MV-4-11 (cell line): ENCODE measurements around the gene KCNMB4.

Experiments
- DNase-seq: peaks from one replicate; lab custom pipeline; 2025; lab: John Stamatoyannopoulos, UW

The KCNMB4 gene

DNA sequence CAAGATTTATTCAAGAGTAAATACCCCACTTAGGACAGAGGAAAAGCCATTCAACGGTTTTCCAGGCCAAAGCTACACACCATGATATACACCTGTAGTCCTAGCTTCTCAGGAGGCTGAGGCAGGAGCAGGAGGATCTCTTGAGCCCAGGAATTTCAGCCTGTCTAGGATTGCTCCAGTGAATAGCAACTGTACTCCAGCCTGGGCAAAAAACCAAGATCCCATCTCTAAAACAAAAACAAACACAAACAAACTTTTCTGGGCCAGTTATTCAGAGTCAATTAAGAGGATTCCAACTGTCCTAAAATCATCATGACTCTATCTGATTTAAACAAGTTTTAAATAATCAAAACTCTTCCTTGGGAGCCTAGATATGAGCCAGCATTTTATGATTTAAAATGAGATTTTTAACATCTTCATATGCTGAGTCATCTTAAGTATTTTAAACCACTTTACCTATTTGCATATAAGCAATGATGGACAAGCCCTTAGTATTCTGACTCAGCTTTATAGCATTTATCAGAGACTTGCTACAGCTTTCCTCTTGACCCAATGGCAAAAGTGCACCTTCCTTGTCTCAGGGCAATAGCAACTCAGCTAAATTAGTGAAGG, 77.1 kb downstream of the KCNMB4 start:
- no peak for DNase-seq

DNA sequence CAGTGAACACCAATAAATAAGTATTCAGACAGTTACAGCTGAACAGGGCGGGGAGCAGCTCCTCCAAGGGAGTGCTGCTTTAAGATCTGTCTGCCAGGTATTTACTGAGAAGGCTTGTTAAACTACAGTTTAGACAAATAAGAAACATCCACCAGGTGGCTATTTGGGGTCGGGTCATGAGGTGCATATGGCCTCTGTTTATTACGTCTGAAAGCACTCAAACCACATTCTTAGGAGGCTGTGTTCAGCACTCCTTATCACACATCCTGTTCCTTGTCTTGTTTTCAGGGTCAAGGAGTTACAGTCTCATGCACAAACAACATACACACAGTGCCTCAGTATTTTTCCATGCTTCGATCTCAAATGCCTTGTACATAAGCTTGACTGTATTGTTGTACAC, 78.8 kb downstream of the KCNMB4 start:
- no peak for DNase-seq

DNA sequence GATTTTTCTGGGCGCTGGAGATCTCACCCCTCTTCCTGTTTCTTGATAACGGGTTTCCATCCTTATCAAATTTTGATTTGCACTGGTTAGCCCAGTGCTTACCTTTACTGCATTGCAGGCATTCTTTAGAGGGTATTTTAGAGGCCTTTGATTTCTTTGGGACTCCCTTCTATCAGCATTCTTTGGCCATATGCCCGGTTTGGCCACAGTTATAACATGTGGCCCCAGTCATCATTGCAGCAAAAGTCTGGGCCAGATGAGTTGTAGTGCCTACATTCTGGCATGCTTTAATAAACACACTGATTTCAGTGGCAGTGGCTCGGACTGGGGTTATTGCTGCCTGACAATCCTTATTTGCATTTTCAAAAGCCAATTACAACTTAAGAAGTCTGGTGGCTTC, 82.3 kb downstream of the KCNMB4 start:
- no peak for DNase-seq

DNA sequence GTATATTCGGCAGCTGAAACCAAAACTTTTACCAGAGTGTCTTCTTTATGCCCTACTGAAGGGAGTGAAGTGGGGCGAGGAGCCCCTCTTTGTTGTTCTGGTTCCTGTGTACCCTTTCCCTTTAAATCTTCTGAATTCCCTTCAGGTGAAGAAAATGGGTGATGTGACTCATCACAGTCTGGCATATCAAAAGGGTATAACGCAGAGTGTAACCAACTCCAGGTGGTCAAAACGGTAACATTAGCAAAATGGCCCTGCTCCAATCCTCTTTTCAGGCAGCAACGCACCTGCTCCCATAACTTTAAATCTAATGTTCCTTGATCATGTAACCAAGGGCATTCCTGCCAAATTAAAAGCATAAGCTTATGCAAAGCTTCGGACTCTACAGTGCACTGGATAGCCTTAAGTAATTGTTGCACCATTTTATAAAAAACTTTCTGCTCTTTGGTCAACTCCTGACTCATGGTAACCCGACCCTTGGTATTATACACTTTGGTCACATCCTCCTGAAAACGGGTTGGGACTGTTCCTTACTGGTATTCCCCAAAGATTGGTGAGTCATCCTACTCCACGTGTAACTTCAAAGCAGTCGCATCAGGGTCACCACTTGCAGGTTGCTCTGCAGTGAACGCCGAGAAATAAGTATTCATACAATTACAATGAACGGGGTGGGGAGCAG, 83.1 kb downstream of the KCNMB4 start:
- no peak for DNase-seq

DNA sequence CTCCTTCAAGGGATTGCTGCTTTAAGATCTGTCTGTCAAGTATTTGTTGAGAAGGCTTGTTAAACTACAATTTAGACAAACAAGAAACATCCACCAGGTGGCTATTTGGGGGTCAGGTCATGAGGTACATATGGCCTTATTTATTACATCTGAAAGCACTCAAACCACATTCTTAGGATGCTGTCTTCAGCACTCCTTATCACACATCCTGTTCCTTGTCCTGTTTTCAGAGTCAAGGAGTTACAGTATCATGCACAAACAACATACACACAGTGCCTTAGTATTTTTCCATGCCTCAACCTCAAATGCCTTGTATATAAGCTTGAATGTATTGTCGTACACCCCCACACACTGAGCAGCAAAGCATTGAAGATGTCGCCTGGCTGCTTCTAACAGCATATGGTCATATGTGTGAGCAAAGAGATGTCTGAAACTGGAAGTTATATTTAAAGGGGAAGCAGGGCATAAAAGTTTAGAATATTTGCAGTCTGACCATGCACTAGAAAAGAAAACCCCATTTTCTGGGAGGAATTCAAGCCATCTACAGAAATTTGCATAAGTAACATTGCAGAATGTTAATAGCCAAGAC, 83.8 kb downstream of the KCNMB4 start:
- DNase-seq = peak; percentile 6

DNA sequence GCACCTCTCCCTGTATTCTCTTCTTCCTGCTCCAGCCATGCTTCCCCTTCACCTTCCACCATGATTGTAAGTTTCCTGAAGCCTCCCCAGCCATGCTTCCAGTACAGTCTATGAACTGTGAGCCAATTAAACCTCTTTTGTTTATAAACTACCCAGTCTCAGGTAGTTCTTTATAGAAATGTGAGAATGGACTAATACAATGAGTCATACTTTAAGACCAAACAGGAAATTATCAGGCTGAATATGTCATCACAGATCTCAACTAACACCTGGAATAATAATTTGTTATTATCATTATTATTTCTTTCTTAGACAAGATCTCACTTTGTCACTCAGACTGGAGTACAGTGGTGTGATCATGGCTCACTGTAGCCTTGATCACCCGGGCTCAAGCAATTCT, 85.4 kb downstream of the KCNMB4 start:
- no peak for DNase-seq

DNA sequence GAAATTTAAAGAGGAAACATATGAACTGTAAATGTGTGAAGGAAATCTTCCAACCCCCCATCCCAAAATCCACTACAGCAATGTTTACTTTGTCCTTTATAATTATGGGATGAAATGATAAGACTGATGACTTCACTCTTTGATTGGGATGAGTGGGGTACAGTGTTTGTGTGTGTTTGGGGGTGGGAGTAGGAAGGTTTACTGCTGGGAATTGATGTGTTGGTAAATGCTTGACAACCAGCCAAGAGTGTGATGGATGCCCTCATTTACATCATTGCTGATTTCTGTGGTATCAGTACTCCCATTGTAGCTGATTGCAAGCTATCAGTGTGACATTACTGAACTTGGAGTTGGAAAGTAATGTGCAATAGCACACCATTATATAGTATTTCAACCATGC, 90.9 kb downstream of the KCNMB4 start:
- DNase-seq = no peak

DNA sequence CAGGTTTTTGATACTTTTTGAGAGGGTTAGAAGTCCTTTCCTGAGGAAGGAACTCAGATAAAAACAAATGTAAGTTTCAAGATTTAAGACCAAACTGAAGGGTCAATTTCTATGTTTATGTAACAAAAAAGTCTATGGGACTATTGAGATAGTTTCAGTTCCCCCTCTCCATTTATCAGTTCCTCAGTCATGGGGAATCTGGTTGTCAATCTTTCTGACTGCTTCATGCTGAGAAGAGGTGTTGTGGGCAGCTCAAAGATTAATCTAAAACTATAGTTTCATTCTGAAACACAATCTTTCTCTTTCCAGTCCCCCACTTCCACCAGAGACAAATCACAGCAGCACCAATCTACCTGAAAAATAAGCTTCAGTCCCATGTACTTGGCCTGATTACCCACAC, 93.7 kb downstream of the KCNMB4 start:
- DNase-seq = peak; percentile 87

DNA sequence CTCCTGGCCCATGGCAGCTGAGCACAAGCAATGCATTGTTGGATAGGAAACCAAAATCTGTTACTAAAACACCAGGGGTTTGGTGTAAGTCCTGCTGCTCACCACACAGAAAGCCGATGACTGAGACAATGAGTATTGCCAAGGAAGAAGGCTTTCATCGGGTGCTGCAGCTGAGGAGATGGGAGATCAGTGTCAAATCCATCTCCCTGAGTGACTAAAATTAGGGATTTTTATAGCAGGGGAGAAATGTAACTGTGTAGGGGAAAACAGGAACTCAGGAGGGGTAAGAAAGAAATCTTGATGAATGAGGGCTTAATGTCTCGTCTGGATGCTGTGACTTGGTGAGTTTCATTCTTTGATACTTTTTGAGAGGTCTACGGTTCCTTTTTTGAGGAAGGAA, 97.9 kb downstream of the KCNMB4 start:
- no peak for DNase-seq

DNA sequence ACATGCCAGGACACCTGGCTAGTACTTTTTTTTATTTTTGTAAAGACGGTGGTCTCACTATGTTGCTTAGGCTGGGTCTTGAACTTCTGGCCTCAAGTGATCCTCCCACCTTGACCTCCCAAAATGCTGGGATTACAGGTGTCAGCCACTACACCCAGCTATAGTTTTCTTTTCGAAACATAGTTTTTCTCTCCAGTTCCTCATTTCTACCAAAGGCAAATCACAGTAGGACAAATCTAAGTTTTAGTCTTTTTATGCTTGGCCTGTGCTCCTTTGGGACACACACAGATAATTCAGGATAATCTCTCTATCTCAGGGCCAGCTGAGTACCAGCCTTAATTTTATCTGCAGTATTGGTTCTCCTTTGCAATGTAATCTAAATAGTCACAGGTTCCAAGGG, 100.7 kb downstream of the KCNMB4 start:
- no peak for DNase-seq

DNA sequence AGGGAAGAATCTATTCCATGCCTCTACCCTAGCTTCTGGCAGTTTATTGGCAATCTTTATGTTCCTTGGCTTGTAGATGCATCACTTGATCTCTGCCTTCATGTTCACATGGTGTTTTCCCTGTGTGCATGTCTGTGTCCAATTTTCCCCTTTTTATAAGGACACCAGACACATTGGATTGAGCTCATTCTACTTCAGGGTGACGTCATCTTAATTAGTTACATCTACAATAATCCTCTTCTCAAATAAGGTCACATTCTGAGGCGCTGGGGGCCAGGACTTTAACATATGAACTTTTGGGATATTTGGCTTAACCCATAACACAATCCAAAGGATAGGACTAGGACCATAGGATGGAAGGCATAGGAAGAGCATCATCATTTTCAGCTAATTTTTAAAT, 101.4 kb downstream of the KCNMB4 start:
- no peak for DNase-seq

DNA sequence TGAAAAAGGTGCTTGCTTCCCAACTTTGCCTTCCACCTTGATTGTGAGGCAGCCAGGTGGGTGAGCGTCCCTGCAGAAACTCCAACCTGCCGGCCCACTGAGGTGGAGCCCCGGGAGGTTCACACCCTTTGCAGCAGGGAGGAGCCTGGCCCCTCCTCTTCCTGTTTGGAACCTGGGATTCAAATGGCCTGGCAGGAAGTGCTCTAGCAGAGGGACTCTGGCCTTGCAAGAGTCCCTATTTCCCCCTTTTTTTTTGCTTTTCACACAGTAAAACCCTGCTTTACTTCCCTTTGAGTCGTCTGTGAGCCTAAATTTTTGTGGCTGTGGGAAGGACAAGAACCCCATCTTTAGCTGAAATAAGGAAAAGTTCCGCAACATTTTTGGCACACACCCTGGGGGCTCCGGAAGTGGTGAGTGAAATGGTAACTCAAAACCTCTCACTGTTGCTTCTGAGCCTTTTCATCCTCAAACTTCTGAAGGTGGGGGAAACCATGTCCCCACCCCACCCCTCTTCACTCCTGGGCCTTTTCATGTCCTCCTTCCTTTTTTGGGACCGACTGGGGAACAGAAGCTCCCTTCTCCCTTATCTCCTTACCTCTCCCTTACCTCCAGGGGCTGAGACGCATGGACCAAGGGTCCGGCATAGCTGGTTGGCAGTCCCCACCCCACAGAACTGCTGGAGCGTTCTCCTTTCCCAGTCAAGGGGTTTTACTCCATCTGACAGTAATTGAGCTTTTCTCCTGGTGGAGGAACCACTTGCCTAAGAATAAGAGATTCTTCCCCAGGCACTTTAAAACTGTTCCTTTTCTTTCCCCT, 102.0 kb downstream of the KCNMB4 start:
- peak; percentile 84 for DNase-seq

DNA sequence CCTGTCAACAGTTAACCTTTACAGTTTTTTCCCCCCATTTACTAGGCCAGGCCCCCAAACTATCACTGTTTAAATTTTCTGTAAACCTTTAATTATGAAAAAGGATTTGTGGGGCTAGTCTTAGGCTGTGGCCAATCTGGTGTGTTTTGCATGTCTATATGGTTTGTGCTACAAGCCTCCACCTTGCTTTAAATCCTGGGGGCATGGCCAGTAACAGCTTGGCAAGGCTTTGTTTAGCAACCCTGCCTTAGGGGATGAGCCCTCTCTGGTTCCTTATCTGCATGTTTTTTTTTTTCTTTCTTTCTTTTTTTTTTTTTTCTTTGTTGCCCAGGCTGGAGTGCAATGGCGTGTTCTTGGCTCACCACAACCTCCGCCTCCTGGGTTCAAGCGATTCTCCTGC, 102.7 kb downstream of the KCNMB4 start:
- peak; percentile 43 for DNase-seq

DNA sequence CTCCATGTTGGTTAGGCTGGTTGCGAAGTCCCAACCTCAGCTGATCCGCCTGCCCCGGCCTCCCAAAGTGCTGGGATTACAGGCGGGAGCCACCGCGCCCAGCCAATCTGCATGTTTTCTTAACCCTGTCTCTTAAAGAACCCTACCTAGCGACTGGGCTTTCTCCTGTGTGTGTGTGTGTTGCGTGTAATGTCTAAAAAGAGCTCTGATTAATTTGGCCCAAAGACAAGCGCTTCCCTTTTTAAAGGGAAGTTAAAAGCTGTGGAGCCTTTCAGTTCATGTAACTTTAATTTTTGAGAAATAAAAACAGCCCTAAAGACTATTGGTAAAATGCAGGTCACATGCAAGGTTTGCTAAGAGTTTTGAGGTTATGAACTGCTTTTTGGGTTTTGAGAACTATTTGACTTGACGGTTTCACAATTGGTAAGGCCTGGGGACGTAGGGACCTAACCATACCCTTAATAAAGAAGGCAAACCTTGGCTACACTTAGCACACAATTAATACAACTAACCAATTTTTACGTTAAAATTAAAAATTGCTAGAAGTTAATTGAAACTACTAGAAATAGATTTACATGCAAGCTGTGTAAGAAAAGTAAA, 103.2 kb downstream of the KCNMB4 start:
- DNase-seq = peak; percentile 97

DNA sequence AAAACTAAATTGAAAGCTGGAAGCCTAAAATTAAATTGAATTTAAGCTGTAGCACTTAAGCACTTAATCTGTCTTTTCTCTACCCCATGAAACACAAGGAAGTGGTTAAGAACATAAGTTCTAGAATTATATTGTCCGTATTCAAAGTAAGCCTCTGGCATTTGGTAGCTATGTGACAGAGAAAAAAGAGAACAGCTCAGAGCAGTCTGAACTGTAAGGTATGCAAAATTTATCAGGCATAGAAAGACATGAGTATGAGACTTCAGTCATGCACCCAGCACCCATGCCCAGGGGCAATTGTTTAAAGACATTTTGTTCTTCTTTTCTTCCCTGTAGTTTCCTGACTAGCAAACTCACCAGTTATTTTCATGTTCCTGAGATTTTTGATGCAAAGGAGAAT, 116.7 kb downstream of the KCNMB4 start:
- no peak for DNase-seq
